HCT116 (cell line): Measurements from ENCODE around the gene MAP3K4. TPM values are rescaled to one million over a fixed set of nuclear protein-coding genes. Genes with fewer than 3 reads are reported as not detected.

Source experiments
- ATAC-seq: fragments of 200-7000 bp; cut with Tn5 transposase; 2 replicates; pipeline ENCODE4 v1.9.1; 2020; ENCODE audit warnings: mild to moderate bottlenecking, moderate library complexity
- BruUV-seq: library from RNA; stranded (reverse); fragments of 400-500 nt; replicated peaks from 2 replicates; lab custom pipeline; 2021; lab: Mats Ljungman, UMichigan
- CTCF ChIA-PET: fragments of 300-600 bp; sonication (Branson Sonifier 250); formaldehyde crosslinking; loops from one replicate; lab custom pipeline; 2021; ENCODE audit warnings: antibody characterized with exemption; lab: Charles Lee
- POLR2A ChIA-PET: fragments of 300-600, 350-600 bp; sonication (Branson Sonifier 250); formaldehyde crosslinking; loops from one replicate; lab custom pipeline; 2021; ENCODE audit warnings: antibody characterized with exemption; lab: Charles Lee
- RAD21 ChIA-PET, 2 experiments: fragments of 300-600 bp; sonication (Branson Sonifier 250); formaldehyde crosslinking; loops; one replicate each; lab custom pipeline; 2023; ENCODE audit warnings: low total read pairs in 2 of 2; ENCODE audit not compliant: uncharacterized antibody in 2 of 2, unreplicated experiment in 2 of 2, low non-redundant PET in 1 of 2; lab: Charles Lee
- DNase-seq: peaks from one replicate; pipeline ENCODE4 v3.0.0-alpha.2; 2010; ENCODE audit warnings: low read depth, low spot score
- H2AFZ ChIP-seq: fragments of 200-600 bp; shearing (Covaris generic), sonication (generic); 2 replicates; pipeline ENCODE4 v1.6.1; 2017; ENCODE audit warnings: low read depth, mixed run types, mixed read lengths, antibody characterized with exemption, low read length; ENCODE audit not compliant: poor library complexity, severe bottlenecking
- H3K27ac ChIP-seq: 2 replicates; pipeline ENCODE4 v1.5.1; 2012; ENCODE audit warnings: low read depth, low read length
- H3K27me3 ChIP-seq: fragments of 200-600 bp; sonication (generic); 2 replicates; pipeline ENCODE4 v1.6.1; 2016; ENCODE audit warnings: mixed run types, low read length, mixed read lengths; ENCODE audit not compliant: insufficient read depth
- H3K36me3 ChIP-seq, 2 experiments: fragments of 200-500 bp in 1 of 2; fragments of 200-600 bp in 1 of 2; sonication (Bioruptor generic) in 1 of 2; sonication (generic) in 1 of 2; 2 replicates each; pipeline versions ENCODE4 v1.5.1 to v1.6.1; 2014 to 2016; ENCODE audit warnings: low read length in 2 of 2, inconsistent platforms in 1 of 2, mixed read lengths in 1 of 2, mixed run types in 1 of 2; ENCODE audit not compliant: insufficient read depth in 2 of 2, control insufficient read depth in 1 of 2
- H3K4me1 ChIP-seq, 2 experiments: fragments of 200-600 bp in 1 of 2; sonication (generic) in 1 of 2; 2 replicates each; pipeline versions ENCODE4 v1.5.1 to v1.6.1; 2012 to 2017; ENCODE audit warnings: low read length in 2 of 2, inconsistent platforms in 1 of 2, mild to moderate bottlenecking in 1 of 2, mixed read lengths in 1 of 2, mixed run types in 1 of 2, moderate library complexity in 1 of 2; ENCODE audit not compliant: insufficient read depth in 2 of 2, control insufficient read depth in 1 of 2
- H3K4me2 ChIP-seq: fragments of 200-600 bp; sonication (generic); 2 replicates; pipeline ENCODE4 v1.6.1; 2017; ENCODE audit warnings: mixed run types, low read length, mixed read lengths
- H3K4me3 ChIP-seq, 2 experiments: fragments of 200-600 bp in 1 of 2; sonication (generic) in 1 of 2; replicated peaks in 1 of 2; 2 replicates each; pipeline ENCODE4 v1.5.1; 2011 to 2016; ENCODE audit warnings: low read length in 2 of 2, control low read depth in 1 of 2, low read depth in 1 of 2, mild to moderate bottlenecking in 1 of 2, mixed read lengths in 1 of 2, mixed run types in 1 of 2
- H3K79me2 ChIP-seq: fragments of 200-600 bp; sonication (generic); 2 replicates; pipeline ENCODE4 v1.6.1; 2017; ENCODE audit warnings: mild to moderate bottlenecking, mixed run types, low read length, moderate library complexity, mixed read lengths; ENCODE audit not compliant: insufficient read depth
- H3K9ac ChIP-seq: fragments of 200-600 bp; sonication (generic); 2 replicates; pipeline ENCODE4 v1.6.1; 2016; ENCODE audit warnings: low read length, mixed read lengths
- H3K9me2 ChIP-seq: fragments of 200-600 bp; sonication (generic), shearing (Covaris generic); 2 replicates; pipeline ENCODE4 v1.6.1; 2017; ENCODE audit warnings: mixed run types, mild to moderate bottlenecking, moderate library complexity; ENCODE audit not compliant: insufficient read depth
- H3K9me3 ChIP-seq, 2 experiments: fragments of 200-500 bp in 1 of 2; fragments of 200-600 bp in 1 of 2; sonication (Bioruptor generic) in 1 of 2; sonication (generic) in 1 of 2; 2 replicates each; pipeline ENCODE4 v1.6.1; 2014 to 2017; ENCODE audit warnings: low read length in 2 of 2, mixed read lengths in 2 of 2, inconsistent platforms in 1 of 2, low read depth in 1 of 2, mild to moderate bottlenecking in 1 of 2, mixed run types in 1 of 2, moderate library complexity in 1 of 2; ENCODE audit not compliant: control insufficient read depth in 1 of 2, insufficient read depth in 1 of 2
- H4K20me1 ChIP-seq: fragments of 200-600 bp; sonication (generic), shearing (Covaris generic); 2 replicates; pipeline ENCODE4 v1.6.1; 2017; ENCODE audit warnings: mixed run types, mild to moderate bottlenecking, moderate library complexity; ENCODE audit not compliant: insufficient read depth
- CBX3 ChIP-seq: IDR thresholded peaks from 2 replicates; pipeline ENCODE4 v1.6.1; 2012; ENCODE audit warnings: low read depth
- CEBPB ChIP-seq: IDR thresholded peaks from 2 replicates; pipeline ENCODE4 v1.6.1; 2012; ENCODE audit warnings: low read depth
- CTCF ChIP-seq, 3 experiments: fragments of 200-600 bp in 1 of 3; sonication (generic) in 1 of 3; IDR thresholded peaks in 2 of 3; conservative IDR thresholded peaks in 1 of 3; 2 replicates each; pipeline ENCODE4 v1.5.1; 2012 to 2017; ENCODE audit warnings: low read depth in 2 of 3, low read length in 2 of 3, antibody characterized with exemption in 1 of 3, borderline replicate concordance in 1 of 3, control low read depth in 1 of 3, mild to moderate bottlenecking in 1 of 3, mixed read lengths in 1 of 3, mixed run types in 1 of 3, moderate library complexity in 1 of 3; ENCODE audit not compliant: insufficient read depth in 1 of 3
- ELF1 ChIP-seq: IDR thresholded peaks from 2 replicates; pipeline ENCODE4 v1.6.1; 2012; ENCODE audit warnings: low read depth, borderline replicate concordance
- EZH2 ChIP-seq: fragments of 200-600 bp; sonication (generic); IDR thresholded peaks from 2 replicates; pipeline ENCODE4 v1.6.1; 2017; ENCODE audit warnings: antibody characterized with exemption, mixed run types
- EZH2phosphoT487 ChIP-seq: fragments of 200-600 bp; IDR thresholded peaks from 2 replicates; pipeline ENCODE4 v1.6.1; 2018; ENCODE audit warnings: antibody characterized with exemption, borderline replicate concordance
- FOSL1 ChIP-seq: IDR thresholded peaks from 2 replicates; pipeline ENCODE4 v1.6.1; 2012; ENCODE audit warnings: low read depth
- JUND ChIP-seq: IDR thresholded peaks from 2 replicates; pipeline ENCODE4 v1.6.1; 2012
- MAX ChIP-seq: IDR thresholded peaks from 2 replicates; pipeline ENCODE4 v1.6.1; 2012
- POLR2A ChIP-seq: IDR thresholded peaks from 2 replicates; pipeline ENCODE4 v1.7.0; 2011; ENCODE audit warnings: borderline replicate concordance; ENCODE audit not compliant: insufficient read depth, insufficient read length; ENCODE audit errors: extremely low read depth
- POLR2AphosphoS5 ChIP-seq: IDR thresholded peaks from 2 replicates; pipeline ENCODE4 v1.6.1; 2011; ENCODE audit warnings: mild to moderate bottlenecking, low read depth, low read length, moderate library complexity
- RAD21 ChIP-seq: IDR thresholded peaks from 2 replicates; pipeline ENCODE4 v1.6.1; 2012; ENCODE audit warnings: low read depth, mild to moderate bottlenecking
- SP1 ChIP-seq: IDR thresholded peaks from 2 replicates; pipeline ENCODE4 v1.6.1; 2012; ENCODE audit warnings: low read depth
- SRF ChIP-seq: IDR thresholded peaks from 2 replicates; pipeline ENCODE4 v1.6.1; 2012; ENCODE audit warnings: low read depth
- YY1 ChIP-seq: IDR thresholded peaks from 2 replicates; pipeline ENCODE4 v1.6.1; 2011; ENCODE audit warnings: low read length, low read depth, moderate library complexity, mild to moderate bottlenecking; ENCODE audit not compliant: insufficient replicate concordance; ENCODE audit errors: extremely low read depth
- ZFX ChIP-seq: fragments of 450-650 bp; IDR thresholded peaks from 2 replicates; pipeline ENCODE4 v1.6.1; 2017
- ZNF274 ChIP-seq: fragments of 200-500 bp; sonication (Bioruptor generic); IDR thresholded peaks from 2 replicates; pipeline ENCODE4 v1.6.1; 2014; ENCODE audit warnings: mild to moderate bottlenecking, low read depth, low read length, inconsistent platforms
- intact Hi-C: fragments of 100-400 bp; cut with micrococcal nuclease; formaldehyde crosslinking; loops from 2 replicates; pipeline ENCODE4 v1.10.0; 2022
- total RNA-seq: library from RNA; stranded (reverse); gene quantifications from one replicate; pipeline ENCODE4 v1.2.1, GENCODE V29; 2021; ENCODE audit not compliant: unreplicated experiment
- TF ChIP-seq, protein P1 (sequence below): IDR thresholded peaks from 2 replicates; pipeline ENCODE4 v1.6.1; 2012

MAP3K4 gene
- total RNA-seq, 1 experiment from 2014 or later: 46.5 TPM

- Histone ChIP-seq H3K27me3 (no peaks in the 10 kb centered on the region), H3K4me3 (no peak overlapping the region), H4K20me1 (no peaks in the 10 kb centered on the region)
- RAD21 ChIA-PET: no interaction called here
- intact Hi-C loops: no loop called here
- TF ChIP-seq SP1 (no peak), ZNF274 (no peak), POLR2AphosphoS5 (no peak), POLR2A (no peak), FOSL1 (no peak), EZH2phosphoT487 (no peak), JUND (no peak), MAX (no peak), ZFX (no peak), CBX3 (no peak), RAD21 (no peak), ELF1 (no peak), CTCF (IDR thresholded peaks at IDR 0.05 in 2 of 3, conservative IDR thresholded peaks at IDR 0.05 in 1 of 3; ENCODE audit: borderline replicate concordance in 1 of 3, insufficient read depth in 1 of 3, low read depth in 2 of 3, low read length in 2 of 3) (no peak), SRF (no peak), EZH2 (no peak), YY1 (no peak), CEBPB (no peak)
- TF ChIP-seq, protein P1, sequence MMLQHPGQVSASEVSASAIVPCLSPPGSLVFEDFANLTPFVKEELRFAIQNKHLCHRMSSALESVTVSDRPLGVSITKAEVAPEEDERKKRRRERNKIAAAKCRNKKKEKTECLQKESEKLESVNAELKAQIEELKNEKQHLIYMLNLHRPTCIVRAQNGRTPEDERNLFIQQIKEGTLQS: no peak
- TF ChIP-seq, all 23 proteins: peak for 0
- Histone ChIP-seq H3K4me2 (no peak overlapping the region), H3K79me2 (peaks cover 12% of the 10 kb centered on the region), H3K9me3 (no peaks in the 10 kb centered on the region), H3K27ac (no peak overlapping the region), H3K9me2 (no peaks in the 10 kb centered on the region), H3K36me3 (no peaks in the 10 kb centered on the region; a peak in 1 of 4 replicates), H3K9ac (no peak overlapping the region), H3K4me1 (no peaks in the 10 kb centered on the region), H2AFZ (no peak overlapping the region)
- BruUV-seq: no TSS peak
- no peak for DNase-seq
- ATAC-seq: no peak
- ChIA-PET CTCF (no interaction called here), POLR2A (no interaction called here)
Observed at GRCh38 chr6:161067749-161068148, 76.2 kb downstream of the MAP3K4 start.
